ENCODE measurements around the gene OR51S1. TPM values are rescaled to one million over a fixed set of nuclear protein-coding genes. Genes with fewer than 3 reads are reported as not detected.

Gene OR51S1
- total RNA-seq, 3 donors from 2014 or later: not detected

DNA sequence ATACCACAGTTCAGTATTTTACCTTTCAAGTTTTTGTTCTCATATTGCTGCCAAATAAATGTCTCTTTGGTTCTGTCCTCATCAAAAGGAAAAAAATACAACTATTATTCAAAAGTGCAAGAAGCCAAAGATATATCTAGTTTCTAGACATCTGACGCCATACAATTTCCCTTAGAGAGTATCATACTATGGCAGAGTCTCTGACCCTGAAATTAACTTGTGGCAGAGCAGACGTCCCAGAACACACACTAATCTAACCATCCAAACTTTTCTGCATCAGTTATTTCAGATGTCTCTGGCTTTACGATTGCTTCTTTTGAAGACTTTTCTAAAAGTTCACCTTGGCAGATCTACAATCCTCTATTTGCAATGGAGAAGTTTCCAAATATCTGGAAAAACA is 35.4 kb upstream of the OR51S1 start:
- TF ChIP-seq, protein P1, sequence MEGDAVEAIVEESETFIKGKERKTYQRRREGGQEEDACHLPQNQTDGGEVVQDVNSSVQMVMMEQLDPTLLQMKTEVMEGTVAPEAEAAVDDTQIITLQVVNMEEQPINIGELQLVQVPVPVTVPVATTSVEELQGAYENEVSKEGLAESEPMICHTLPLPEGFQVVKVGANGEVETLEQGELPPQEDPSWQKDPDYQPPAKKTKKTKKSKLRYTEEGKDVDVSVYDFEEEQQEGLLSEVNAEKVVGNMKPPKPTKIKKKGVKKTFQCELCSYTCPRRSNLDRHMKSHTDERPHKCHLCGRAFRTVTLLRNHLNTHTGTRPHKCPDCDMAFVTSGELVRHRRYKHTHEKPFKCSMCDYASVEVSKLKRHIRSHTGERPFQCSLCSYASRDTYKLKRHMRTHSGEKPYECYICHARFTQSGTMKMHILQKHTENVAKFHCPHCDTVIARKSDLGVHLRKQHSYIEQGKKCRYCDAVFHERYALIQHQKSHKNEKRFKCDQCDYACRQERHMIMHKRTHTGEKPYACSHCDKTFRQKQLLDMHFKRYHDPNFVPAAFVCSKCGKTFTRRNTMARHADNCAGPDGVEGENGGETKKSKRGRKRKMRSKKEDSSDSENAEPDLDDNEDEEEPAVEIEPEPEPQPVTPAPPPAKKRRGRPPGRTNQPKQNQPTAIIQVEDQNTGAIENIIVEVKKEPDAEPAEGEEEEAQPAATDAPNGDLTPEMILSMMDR (IDR thresholded peaks at IDR 0.05): no peak
- DNase-seq: no peak

DNA sequence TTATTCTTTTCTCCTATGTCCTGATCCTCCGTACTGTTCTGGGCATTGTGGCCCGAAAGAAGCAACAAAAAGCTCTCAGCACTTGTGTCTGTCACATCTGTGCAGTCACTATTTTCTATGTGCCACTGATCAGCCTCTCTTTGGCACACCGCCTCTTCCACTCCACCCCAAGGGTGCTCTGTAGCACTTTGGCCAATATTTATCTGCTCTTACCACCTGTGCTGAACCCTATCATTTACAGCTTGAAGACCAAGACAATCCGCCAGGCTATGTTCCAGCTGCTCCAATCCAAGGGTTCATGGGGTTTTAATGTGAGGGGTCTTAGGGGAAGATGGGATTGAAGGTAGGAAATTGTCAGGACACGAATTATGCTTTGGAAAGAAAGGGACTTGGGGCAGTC is 33.5 kb upstream of the OR51S1 start:
- TF ChIP-seq, protein P1 (IDR thresholded peaks at IDR 0.05): no peak
- Histone ChIP-seq H3K4me3 (no peak overlapping the region), H3K9me3 (no peaks in the 10 kb centered on the region), H3K4me1 (ENCODE audit: low read depth) (no peaks in the 10 kb centered on the region), H3K36me3 (ENCODE audit: low read depth) (no peaks in the 10 kb centered on the region)
- no peak for ATAC-seq
- intact Hi-C loops (cut with DNase I, micrococcal nuclease): no loop called here
- DNase-seq: no peak

More for the DNA sequence above, 35.4 kb upstream of the OR51S1 start:
- no peaks in the 10 kb centered on the region for H3K36me3 ChIP-seq (ENCODE audit: low read depth)
- no peaks in the 10 kb centered on the region for H3K4me1 ChIP-seq (ENCODE audit: low read depth)
- no peak for ATAC-seq
- intact Hi-C loops (cut with DNase I, micrococcal nuclease): no loop called here
- no peaks in the 10 kb centered on the region for H3K9me3 ChIP-seq
- no peak overlapping the region for H3K4me3 ChIP-seq

DNA sequence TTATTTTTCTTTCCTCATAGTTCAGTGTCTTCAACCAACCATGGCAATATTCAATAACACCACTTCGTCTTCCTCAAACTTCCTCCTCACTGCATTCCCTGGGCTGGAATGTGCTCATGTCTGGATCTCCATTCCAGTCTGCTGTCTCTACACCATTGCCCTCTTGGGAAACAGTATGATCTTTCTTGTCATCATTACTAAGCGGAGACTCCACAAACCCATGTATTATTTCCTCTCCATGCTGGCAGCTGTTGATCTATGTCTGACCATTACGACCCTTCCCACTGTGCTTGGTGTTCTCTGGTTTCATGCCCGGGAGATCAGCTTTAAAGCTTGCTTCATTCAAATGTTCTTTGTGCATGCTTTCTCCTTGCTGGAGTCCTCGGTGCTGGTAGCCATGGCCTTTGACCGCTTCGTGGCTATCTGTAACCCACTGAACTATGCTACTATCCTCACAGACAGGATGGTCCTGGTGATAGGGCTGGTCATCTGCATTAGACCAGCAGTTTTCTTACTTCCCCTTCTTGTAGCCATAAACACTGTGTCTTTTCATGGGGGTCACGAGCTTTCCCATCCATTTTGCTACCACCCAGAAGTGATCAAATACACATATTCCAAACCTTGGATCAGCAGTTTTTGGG is 33.0 kb upstream of the OR51S1 start, which contains the start of gene OR51T1:
TSS of gene OR51T1 (plus strand) at position 41 of the 641 bp plus-strand sequence. CDS start at position 41, 0 bp downstream.
- no peak for ATAC-seq
- intact Hi-C loops (cut with DNase I, micrococcal nuclease): no loop called here
- H3K9me3 ChIP-seq: no peaks in the 10 kb centered on the region
- TF ChIP-seq, protein P1 (IDR thresholded peaks at IDR 0.05): no peak
- H3K4me3 ChIP-seq: no peak within 1 kb of the TSS
- H3K4me1 ChIP-seq (ENCODE audit: low read depth): no peaks in the 10 kb centered on the region
- H3K36me3 ChIP-seq (ENCODE audit: low read depth): no peaks in the 10 kb centered on the region
- no peak for DNase-seq

DNA sequence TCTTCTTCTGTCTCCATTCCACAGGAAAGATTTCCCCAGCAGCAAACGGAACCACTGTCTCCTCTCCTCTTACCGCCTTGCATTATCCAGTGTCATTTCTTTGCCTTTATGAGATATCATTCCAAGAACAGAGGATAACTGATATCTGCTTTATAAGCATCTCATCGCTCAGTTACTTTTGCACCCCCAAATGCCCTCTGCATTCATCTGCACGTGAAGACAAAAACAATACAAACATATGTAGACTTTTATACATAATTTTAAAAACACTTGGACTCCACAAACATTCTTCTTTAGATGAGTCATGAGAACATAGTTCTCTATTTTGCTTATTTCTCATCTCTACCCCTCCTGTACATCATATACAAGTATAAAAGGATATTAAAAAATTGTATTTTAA is 32.2 kb upstream of the OR51S1 start:
- TF ChIP-seq, protein P1 (IDR thresholded peaks at IDR 0.05): no peak
- H3K4me1 ChIP-seq (ENCODE audit: low read depth): no peaks in the 10 kb centered on the region
- H3K9me3 ChIP-seq: no peaks in the 10 kb centered on the region
- no peaks in the 10 kb centered on the region for H3K36me3 ChIP-seq (ENCODE audit: low read depth)
- H3K4me3 ChIP-seq: no peak overlapping the region
- intact Hi-C loops (cut with DNase I, micrococcal nuclease): no loop called here
- ATAC-seq (no peak), DNase-seq (no peak)

DNA sequence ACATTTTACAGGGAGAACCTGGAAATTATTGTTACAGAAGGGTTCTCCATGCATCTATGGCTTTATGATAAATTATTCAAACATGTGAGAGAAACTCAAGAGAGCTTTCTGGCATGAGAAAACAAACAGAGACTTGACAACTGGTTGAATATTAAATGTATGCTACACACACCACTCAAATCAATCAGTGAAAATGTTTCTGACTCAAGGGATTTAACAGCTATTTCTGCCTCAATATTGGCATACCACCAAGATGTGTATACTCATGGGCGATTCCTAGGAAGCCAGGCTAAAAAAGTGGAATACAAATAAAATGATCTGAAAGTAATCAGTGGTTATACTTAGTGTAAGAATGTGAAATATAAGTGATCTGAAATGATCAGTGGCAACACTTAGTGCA is 16.8 kb upstream of the OR51S1 start:
- intact Hi-C loops (cut with DNase I, micrococcal nuclease): no loop called here
- Histone ChIP-seq H3K4me3 (no peak overlapping the region), H3K4me1 (ENCODE audit: low read depth) (no peaks in the 10 kb centered on the region), H3K36me3 (ENCODE audit: low read depth) (no peaks in the 10 kb centered on the region), H3K9me3 (no peaks in the 10 kb centered on the region)
- no peak for DNase-seq
- ATAC-seq: no peak
- TF ChIP-seq, protein P1 (IDR thresholded peaks at IDR 0.05): no peak
